NCI-H1105 (cell line): ENCODE results near the gene PUM2.
A peak's percentile ranks its signal among the peaks of the same experiment; 100 is the strongest.

Source experiments
- DNase-seq: peaks from one replicate; lab custom pipeline; 2025; lab: John Stamatoyannopoulos, UW

The PUM2 gene

GRCh38 chr2:20199633-20200270 lies 150.9 kb downstream of the PUM2 start:
- DNase-seq = no peak

GRCh38 chr2:20198796-20199632 lies 151.6 kb downstream of the PUM2 start:
- DNase-seq = peak; percentile 5
